ENCODE results near the gene PLA2G1B.

Gene PLA2G1B

GRCh38 chr12:120290609-120291305 is 36.8 kb downstream of the PLA2G1B start:
- no peaks in the 10 kb centered on the region for H3K36me3 ChIP-seq (ENCODE audit: control insufficient read depth, insufficient read depth, low read length)
- peaks cover 2% of the 10 kb centered on the region; the same call in 1 of the 2 replicates for H3K4me1 ChIP-seq (ENCODE audit: control insufficient read depth, insufficient read depth, low read length)
- H3K4me3 ChIP-seq (ENCODE audit: low read length), result no peak overlapping the region
- no peaks in the 10 kb centered on the region for H3K27me3 ChIP-seq (ENCODE audit: control insufficient read depth, insufficient read depth, low read length)
- DNase-seq (ENCODE audit: low read depth, low spot score), result no peak
- no peak overlapping the region for H3K27ac ChIP-seq (ENCODE audit: low read length)
- H3K9me3 ChIP-seq (ENCODE audit: control insufficient read depth, insufficient read depth, low read length), result no peaks in the 10 kb centered on the region
- no CpG with 5 or more reads among the region's 22 CpGs for WGBS (ENCODE audit: insufficient coverage, insufficient read length)

- Histone ChIP-seq H3K36me3 (ENCODE audit: control insufficient read depth, insufficient read depth, low read length) (no peaks in the 10 kb centered on the region), H3K27me3 (ENCODE audit: control insufficient read depth, insufficient read depth, low read length) (no peaks in the 10 kb centered on the region), H3K4me3 (ENCODE audit: low read length) (no peak overlapping the region), H3K27ac (ENCODE audit: low read length) (no peak overlapping the region), H3K4me1 (ENCODE audit: control insufficient read depth, insufficient read depth, low read length) (peaks cover 2% of the 10 kb centered on the region; the same call in 1 of the 2 replicates), H3K9me3 (ENCODE audit: control insufficient read depth, insufficient read depth, low read length) (no peaks in the 10 kb centered on the region)
- WGBS (ENCODE audit: insufficient coverage, insufficient read length), result no CpG with 5 or more reads among the region's 12 CpGs
- DNase-seq (ENCODE audit: low read depth, low spot score), result no peak
Observed at GRCh38 chr12:120287491-120287890, 40.1 kb downstream of the PLA2G1B start.

- no peak overlapping the region for H3K4me3 ChIP-seq (ENCODE audit: low read length)
- H3K27ac ChIP-seq (ENCODE audit: low read length), result no peak overlapping the region
- no peaks in the 10 kb centered on the region for H3K9me3 ChIP-seq (ENCODE audit: control insufficient read depth, insufficient read depth, low read length)
- peaks cover 2% of the 10 kb centered on the region; the same call in 1 of the 2 replicates for H3K4me1 ChIP-seq (ENCODE audit: control insufficient read depth, insufficient read depth, low read length)
- DNase-seq (ENCODE audit: low read depth, low spot score), result no peak
- no peaks in the 10 kb centered on the region for H3K36me3 ChIP-seq (ENCODE audit: control insufficient read depth, insufficient read depth, low read length)
- H3K27me3 ChIP-seq (ENCODE audit: control insufficient read depth, insufficient read depth, low read length), result no peaks in the 10 kb centered on the region
- no CpG with 5 or more reads among the region's 7 CpGs for WGBS (ENCODE audit: insufficient coverage, insufficient read length)
Observed at GRCh38 chr12:120286768-120287490, 40.6 kb downstream of the PLA2G1B start.

- Histone ChIP-seq H3K9me3 (ENCODE audit: control insufficient read depth, insufficient read depth, low read length) (no peaks in the 10 kb centered on the region), H3K27me3 (ENCODE audit: control insufficient read depth, insufficient read depth, low read length) (no peaks in the 10 kb centered on the region), H3K4me3 (ENCODE audit: low read length) (no peak overlapping the region), H3K4me1 (ENCODE audit: control insufficient read depth, insufficient read depth, low read length) (no peaks in the 10 kb centered on the region; the same call in 1 of the 2 replicates), H3K27ac (ENCODE audit: low read length) (no peak overlapping the region), H3K36me3 (ENCODE audit: control insufficient read depth, insufficient read depth, low read length) (no peaks in the 10 kb centered on the region)
- no CpG with 5 or more reads among the region's 3 CpGs for WGBS (ENCODE audit: insufficient coverage, insufficient read length)
- no peak for DNase-seq (ENCODE audit: low read depth, low spot score)
Observed at GRCh38 chr12:120284381-120284780, 43.2 kb downstream of the PLA2G1B start.

GRCh38 chr12:120283318-120283717 is 44.3 kb downstream of the PLA2G1B start:
- H3K27me3 ChIP-seq (ENCODE audit: control insufficient read depth, insufficient read depth, low read length), result no peaks in the 10 kb centered on the region
- no peaks in the 10 kb centered on the region for H3K9me3 ChIP-seq (ENCODE audit: control insufficient read depth, insufficient read depth, low read length)
- DNase-seq (ENCODE audit: low read depth, low spot score), result no peak
- H3K4me1 ChIP-seq (ENCODE audit: control insufficient read depth, insufficient read depth, low read length), result no peaks in the 10 kb centered on the region; the same call in 1 of the 2 replicates
- no peaks in the 10 kb centered on the region for H3K36me3 ChIP-seq (ENCODE audit: control insufficient read depth, insufficient read depth, low read length)
- H3K27ac ChIP-seq (ENCODE audit: low read length), result no peak overlapping the region
- WGBS (ENCODE audit: insufficient coverage, insufficient read length), result no CpG with 5 or more reads among the region's 7 CpGs
- H3K4me3 ChIP-seq (ENCODE audit: low read length), result no peak overlapping the region

- no CpG with 5 or more reads among the region's 57 CpGs for WGBS (ENCODE audit: insufficient coverage, insufficient read length)
Observed at GRCh38 chr12:120278137-120279069, 49.2 kb downstream of the PLA2G1B start.

GRCh38 chr12:120276734-120277133 is 50.8 kb downstream of the PLA2G1B start:
- H3K9me3 ChIP-seq (ENCODE audit: control insufficient read depth, insufficient read depth, low read length), result no peaks in the 10 kb centered on the region
- H3K4me1 ChIP-seq (ENCODE audit: control insufficient read depth, insufficient read depth, low read length), result no peaks in the 10 kb centered on the region
- no peak overlapping the region for H3K4me3 ChIP-seq (ENCODE audit: low read length)
- H3K36me3 ChIP-seq (ENCODE audit: control insufficient read depth, insufficient read depth, low read length), result no peaks in the 10 kb centered on the region
- H3K27me3 ChIP-seq (ENCODE audit: control insufficient read depth, insufficient read depth, low read length), result no peaks in the 10 kb centered on the region
- H3K27ac ChIP-seq (ENCODE audit: low read length), result no peak overlapping the region
- WGBS (ENCODE audit: insufficient coverage, insufficient read length), result no CpG with 5 or more reads among the region's 6 CpGs
- no peak for DNase-seq (ENCODE audit: low read depth, low spot score)

More at GRCh38 chr12:120278137-120279069, 49.2 kb downstream of the PLA2G1B start:
- Histone ChIP-seq H3K36me3 (ENCODE audit: control insufficient read depth, insufficient read depth, low read length) (no peaks in the 10 kb centered on the region), H3K4me3 (ENCODE audit: low read length) (no peak overlapping the region), H3K4me1 (ENCODE audit: control insufficient read depth, insufficient read depth, low read length) (no peaks in the 10 kb centered on the region; the same call in 1 of the 2 replicates), H3K27ac (ENCODE audit: low read length) (no peak overlapping the region), H3K9me3 (ENCODE audit: control insufficient read depth, insufficient read depth, low read length) (no peaks in the 10 kb centered on the region), H3K27me3 (ENCODE audit: control insufficient read depth, insufficient read depth, low read length) (no peaks in the 10 kb centered on the region)
- no peak for DNase-seq (ENCODE audit: low read depth, low spot score)

Measured in iPS DF 6.9 (cell line).